GM21825 (cell line): ENCODE results near the gene KRT82.

Source experiments
- ATAC-seq: cut with Tn5 transposase; IDR thresholded peaks from one replicate; pipeline ENCODE4 v1.9.1; 2021; ENCODE audit warnings: mild to moderate bottlenecking, moderate library complexity; ENCODE audit not compliant: unreplicated experiment

The KRT82 gene

GRCh38 chr12:52436000-52436827 lies 30.1 kb upstream of the KRT82 start:
- ATAC-seq: no peak

- ATAC-seq: no peak
These were observed 29.5 kb upstream of the KRT82 start for GRCh38 chr12:52435659-52435999.

- ATAC-seq: no peak
These were observed 28.8 kb upstream of the KRT82 start for GRCh38 chr12:52434760-52435530.

- ATAC-seq: no peak
These were observed 28.1 kb upstream of the KRT82 start, which contains the start of gene KRT75 for GRCh38 chr12:52434081-52434733. KRT75 (minus strand) TSS chr12:52434371; CDS start chr12:52434304, 67 bp downstream.

- no peak for ATAC-seq
These were observed 27.5 kb upstream of the KRT82 start for GRCh38 chr12:52433501-52434080.

- ATAC-seq: no peak
These were observed 26.5 kb upstream of the KRT82 start for GRCh38 chr12:52432559-52433207.

GRCh38 chr12:52428121-52428520 lies 22.0 kb upstream of the KRT82 start:
- no peak for ATAC-seq

- ATAC-seq: no peak
These were observed 20.9 kb upstream of the KRT82 start for GRCh38 chr12:52427083-52427482.

GRCh38 chr12:52426034-52426433 lies 19.9 kb upstream of the KRT82 start:
- ATAC-seq: no peak

- no peak for ATAC-seq
These were observed 19.3 kb upstream of the KRT82 start for GRCh38 chr12:52425466-52425865.

- no peak for ATAC-seq
These were observed 17.7 kb upstream of the KRT82 start for GRCh38 chr12:52423661-52424500.

- ATAC-seq: no peak
These were observed 16.9 kb upstream of the KRT82 start for GRCh38 chr12:52423035-52423434.

GRCh38 chr12:52419656-52420055 lies 13.5 kb upstream of the KRT82 start:
- no peak for ATAC-seq

GRCh38 chr12:52418576-52419110 lies 12.5 kb upstream of the KRT82 start:
- ATAC-seq: no peak

GRCh38 chr12:52417740-52418139 lies 11.6 kb upstream of the KRT82 start:
- no peak for ATAC-seq

GRCh38 chr12:52416795-52417194 lies 10.7 kb upstream of the KRT82 start:
- no peak for ATAC-seq

- ATAC-seq: no peak
These were observed 10.0 kb upstream of the KRT82 start for GRCh38 chr12:52415870-52416750.

- ATAC-seq: no peak
These were observed 8.8 kb upstream of the KRT82 start for GRCh38 chr12:52414936-52415335.
